ENCODE data around the gene KCNK7.
A peak's percentile ranks its signal among the peaks of the same experiment; 100 is the strongest.

Gene KCNK7

GRCh38 chr11:65625628-65626342 is 30.2 kb upstream of the KCNK7 start:
- DNase-seq, result peak; percentile 8 to 20

GRCh38 chr11:65624931-65625627 is 29.5 kb upstream of the KCNK7 start:
- no peak for DNase-seq

GRCh38 chr11:65623852-65624616 is 28.4 kb upstream of the KCNK7 start:
- DNase-seq, result no peak

GRCh38 chr11:65623177-65623576 is 27.6 kb upstream of the KCNK7 start:
- DNase-seq, result no peak

GRCh38 chr11:65622011-65622410 is 26.4 kb upstream of the KCNK7 start:
- DNase-seq, result no peak

- DNase-seq, result no peak
These were observed 25.9 kb upstream of the KCNK7 start for GRCh38 chr11:65621460-65621859.

- DNase-seq, result no peak
These were observed 25.1 kb upstream of the KCNK7 start for GRCh38 chr11:65620666-65621065.

- DNase-seq, result no peak
These were observed 23.8 kb upstream of the KCNK7 start for GRCh38 chr11:65619281-65619928.

GRCh38 chr11:65618763-65619162 is 23.2 kb upstream of the KCNK7 start:
- DNase-seq, result no peak

GRCh38 chr11:65617990-65618751 is 22.6 kb upstream of the KCNK7 start:
- DNase-seq, result no peak

- DNase-seq, result no peak
These were observed 21.7 kb upstream of the KCNK7 start for GRCh38 chr11:65617136-65617850.

- DNase-seq, result no peak
These were observed 21.0 kb upstream of the KCNK7 start for GRCh38 chr11:65616575-65617001.

GRCh38 chr11:65615950-65616574 is 20.5 kb upstream of the KCNK7 start:
- peak in 1 of 2 experiments; percentile 17 for DNase-seq

- peak; percentile 100 for DNase-seq
These were observed 19.8 kb upstream of the KCNK7 start, which contains the start of gene PCNX3 for GRCh38 chr11:65615229-65615949. TSS of gene PCNX3 (plus strand) at chr11:65615776. CDS start at chr11:65616312, 536 bp downstream.

- DNase-seq, result no peak
These were observed 17.7 kb upstream of the KCNK7 start for GRCh38 chr11:65613091-65613928.

- no peak for DNase-seq
These were observed 17.1 kb upstream of the KCNK7 start for GRCh38 chr11:65612691-65613090.

GRCh38 chr11:65611758-65612603 is 16.4 kb upstream of the KCNK7 start:
- no peak for DNase-seq

GRCh38 chr11:65611028-65611757 is 15.6 kb upstream of the KCNK7 start:
- DNase-seq, result no peak

Data from SHP77 (cell line).